Uterus (tissue), 4 donors: ENCODE measurements around the gene PNKD. TPM values are rescaled to one million over a fixed set of nuclear protein-coding genes. Genes with fewer than 3 reads are reported as not detected.
"Not testable (repeated sequence)": the region's sequence is repeated elsewhere in the genome, so short reads cannot be mapped to it uniquely, and the experiment has no call there.

ENCODE experiments used
- DNase-seq, 2 donors: peaks; one replicate each; pipeline ENCODE4 v3.0.0-alpha.2; 2019 to 2020
- H3K27ac ChIP-seq, 2 donors: fragments of 200-600 bp; sonication (generic); 1 replicate in 1 of 2; 2 replicates in 1 of 2; pipeline ENCODE4 v1.5.1; 2016 to 2018
- H3K27me3 ChIP-seq, 2 donors: fragments of 200-600 bp; sonication (generic); one replicate each; pipeline ENCODE4 v1.5.1; 2018 to 2019; ENCODE audit warnings: control low read depth in 1 of 2
- H3K36me3 ChIP-seq, 2 donors: fragments of 200-600 bp; sonication (generic); one replicate each; pipeline ENCODE4 v1.5.1; 2019; ENCODE audit warnings: control low read depth in 1 of 2
- H3K4me1 ChIP-seq, 2 donors: fragments of 200-600 bp; sonication (generic); one replicate each; pipeline ENCODE4 v1.5.1; 2018 to 2019; ENCODE audit warnings: control low read depth in 1 of 2
- H3K4me3 ChIP-seq, 2 donors: fragments of 200-600 bp; sonication (generic); 1 replicate in 1 of 2; 2 replicates in 1 of 2; pipeline ENCODE4 v1.5.1; 2018 to 2019; ENCODE audit warnings: mild to moderate bottlenecking in 1 of 2
- H3K9me3 ChIP-seq, 2 donors: fragments of 200-600 bp; sonication (generic); one replicate each; pipeline ENCODE4 v1.5.1; 2019; ENCODE audit warnings: control low read depth in 1 of 2
- POLR2A ChIP-seq, 2 donors: fragments of 450-650 bp; IDR thresholded peaks; one replicate each; pipeline ENCODE4 v1.6.1; 2016; ENCODE audit warnings: antibody characterized with exemption in 2 of 2, mild to moderate bottlenecking in 1 of 2, moderate library complexity in 1 of 2
- intact Hi-C: fragments of 100-400 bp; cut with DNase I; formaldehyde crosslinking; loops from one replicate; pipeline ENCODE4 v1.15.1; 2023; ENCODE audit warnings: low total_unique reads
- total RNA-seq, 4 donors: library from RNA; depleted of rRNA in 3 of 4; stranded (reverse); fragments of >200 nt in 3 of 4; gene quantifications; one replicate each; pipeline versions ENCODE4 v1.1.0 to v1.2.4, GENCODE V29; 2014 to 2023
- TF ChIP-seq, protein P1 (sequence below), 4 experiments: fragments of 200-600 bp in 2 of 4; fragments of 450-650 bp in 2 of 4; sonication (generic) in 2 of 4; IDR thresholded peaks; one replicate each; pipeline ENCODE4 v1.5.1; 2016 to 2019; ENCODE audit warnings: antibody characterized with exemption in 4 of 4, mild to moderate bottlenecking in 2 of 4, moderate library complexity in 1 of 4
- donor health status: DM: yes; HTN: yes; CAD: no.

The PNKD gene
- total RNA-seq, 4 donors from 2014 or later: 11.8 to 47.8 (median 31.7) TPM

DNA sequence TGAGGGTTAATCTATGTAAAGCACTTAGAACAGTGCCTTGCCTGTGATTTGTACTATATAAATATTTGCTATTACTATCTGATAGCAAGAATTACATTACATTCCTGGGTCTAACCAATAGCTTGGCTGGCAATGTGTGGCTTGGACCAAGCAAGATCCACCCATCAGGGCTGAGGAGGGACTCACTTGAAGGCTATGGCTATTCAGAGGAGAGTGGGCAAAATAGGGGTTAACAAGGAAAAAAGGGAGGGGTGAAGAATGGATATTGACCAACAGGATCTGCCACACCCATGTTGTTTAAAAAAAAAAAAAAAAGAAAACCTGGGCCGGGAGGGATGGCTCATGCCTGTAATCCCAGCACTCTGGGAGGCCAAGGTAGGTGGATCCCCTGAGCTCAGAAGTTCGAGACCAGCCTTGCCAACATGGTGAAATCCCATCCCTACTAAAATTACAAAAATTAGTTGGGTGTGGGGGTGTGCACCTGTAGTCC lies 42.0 kb downstream of the PNKD start:
- H3K9me3 ChIP-seq: no peaks in the 10 kb centered on the region
- H3K36me3 ChIP-seq: no peaks in the 10 kb centered on the region
- DNase-seq: no peak
- intact Hi-C loops: no loop called here
- H3K4me3 ChIP-seq: no peak overlapping the region
- no peaks in the 10 kb centered on the region for H3K27me3 ChIP-seq
- H3K4me1 ChIP-seq: no peaks in the 10 kb centered on the region
- H3K27ac ChIP-seq: no peak overlapping the region
- TF ChIP-seq, protein P1, sequence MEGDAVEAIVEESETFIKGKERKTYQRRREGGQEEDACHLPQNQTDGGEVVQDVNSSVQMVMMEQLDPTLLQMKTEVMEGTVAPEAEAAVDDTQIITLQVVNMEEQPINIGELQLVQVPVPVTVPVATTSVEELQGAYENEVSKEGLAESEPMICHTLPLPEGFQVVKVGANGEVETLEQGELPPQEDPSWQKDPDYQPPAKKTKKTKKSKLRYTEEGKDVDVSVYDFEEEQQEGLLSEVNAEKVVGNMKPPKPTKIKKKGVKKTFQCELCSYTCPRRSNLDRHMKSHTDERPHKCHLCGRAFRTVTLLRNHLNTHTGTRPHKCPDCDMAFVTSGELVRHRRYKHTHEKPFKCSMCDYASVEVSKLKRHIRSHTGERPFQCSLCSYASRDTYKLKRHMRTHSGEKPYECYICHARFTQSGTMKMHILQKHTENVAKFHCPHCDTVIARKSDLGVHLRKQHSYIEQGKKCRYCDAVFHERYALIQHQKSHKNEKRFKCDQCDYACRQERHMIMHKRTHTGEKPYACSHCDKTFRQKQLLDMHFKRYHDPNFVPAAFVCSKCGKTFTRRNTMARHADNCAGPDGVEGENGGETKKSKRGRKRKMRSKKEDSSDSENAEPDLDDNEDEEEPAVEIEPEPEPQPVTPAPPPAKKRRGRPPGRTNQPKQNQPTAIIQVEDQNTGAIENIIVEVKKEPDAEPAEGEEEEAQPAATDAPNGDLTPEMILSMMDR (IDR thresholded peaks at IDR 0.05): no peak
- no peak for TF ChIP-seq POLR2A (IDR thresholded peaks at IDR 0.05)

DNA sequence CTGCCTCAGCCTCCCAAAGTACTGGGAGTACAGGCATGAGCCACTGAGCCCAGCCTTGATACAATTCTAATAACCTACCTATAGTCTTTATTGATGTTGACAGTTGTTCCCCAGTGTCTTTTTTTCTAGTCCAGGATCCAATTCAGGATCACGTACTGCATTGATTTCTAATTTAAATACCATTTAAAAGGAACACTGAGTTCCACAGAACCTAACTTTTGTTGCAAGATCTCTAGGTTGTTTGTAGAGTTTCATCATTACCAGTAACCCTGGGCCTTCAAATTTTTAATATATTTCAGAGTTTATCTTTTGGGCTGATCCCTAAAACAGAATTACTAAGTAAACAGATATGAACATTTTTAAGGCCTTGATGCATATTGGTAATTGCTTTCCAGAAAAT lies 43.0 kb downstream of the PNKD start:
- H3K4me3 ChIP-seq: no peak overlapping the region
- intact Hi-C loops: no loop called here
- no peaks in the 10 kb centered on the region for H3K4me1 ChIP-seq
- DNase-seq: no peak
- no peak overlapping the region for H3K27ac ChIP-seq
- no peak for TF ChIP-seq POLR2A (IDR thresholded peaks at IDR 0.05)
- TF ChIP-seq, protein P1 (IDR thresholded peaks at IDR 0.05): no peak
- H3K36me3 ChIP-seq: no peaks in the 10 kb centered on the region
- H3K9me3 ChIP-seq: no peaks in the 10 kb centered on the region
- H3K27me3 ChIP-seq: no peaks in the 10 kb centered on the region

DNA sequence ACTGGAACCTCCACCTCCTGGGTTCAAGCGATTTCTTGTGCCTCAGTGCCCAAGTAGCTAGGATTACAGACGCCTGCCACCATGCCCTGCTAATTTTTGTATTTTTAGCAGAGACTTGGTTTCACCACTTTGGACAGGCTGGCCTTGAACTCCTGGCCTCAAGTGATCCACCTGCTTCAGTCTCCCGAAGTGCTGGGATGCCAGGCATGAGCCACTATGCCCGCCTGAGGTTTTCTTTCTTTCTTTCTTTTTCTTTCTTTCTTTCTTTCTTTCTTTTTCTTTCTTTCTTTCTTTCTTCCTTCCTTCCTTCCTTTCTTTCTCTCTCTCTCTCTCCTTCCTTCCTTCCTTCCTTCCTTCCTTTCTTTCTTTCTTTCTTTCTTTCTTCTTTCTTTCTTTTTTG lies 44.4 kb downstream of the PNKD start:
- H3K36me3 ChIP-seq, H3K4me3 ChIP-seq, H3K4me1 ChIP-seq, DNase-seq, intact Hi-C loops, H3K27me3 ChIP-seq, H3K9me3 ChIP-seq, H3K27ac ChIP-seq: not testable (repeated sequence)

DNA sequence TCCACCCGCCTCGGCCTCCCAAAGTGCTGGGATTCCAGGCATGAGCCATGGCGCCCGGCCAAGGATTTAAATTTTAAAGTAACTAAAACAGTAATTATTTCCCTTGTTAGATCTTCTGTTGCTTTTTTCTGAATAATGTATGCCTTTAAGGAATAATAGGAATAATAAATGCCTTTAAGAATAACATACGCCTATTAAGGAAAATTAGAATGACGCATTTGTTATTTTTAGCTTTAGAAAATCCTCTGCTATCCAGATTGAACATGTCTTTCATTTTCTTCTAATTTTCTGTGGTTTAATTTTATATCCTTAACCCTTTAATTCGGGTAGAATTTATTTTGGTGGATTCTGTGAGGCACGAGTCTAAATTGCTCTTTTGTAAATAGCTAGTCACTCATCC lies 45.1 kb downstream of the PNKD start:
- Histone ChIP-seq H3K9me3 (no peaks in the 10 kb centered on the region), H3K27me3 (no peaks in the 10 kb centered on the region), H3K4me3 (no peak overlapping the region), H3K27ac (no peak overlapping the region), H3K4me1 (no peaks in the 10 kb centered on the region), H3K36me3 (no peaks in the 10 kb centered on the region)
- no peak for TF ChIP-seq POLR2A (IDR thresholded peaks at IDR 0.05)
- TF ChIP-seq, protein P1 (IDR thresholded peaks at IDR 0.05): no peak
- intact Hi-C loops: no loop called here
- DNase-seq: no peak

DNA sequence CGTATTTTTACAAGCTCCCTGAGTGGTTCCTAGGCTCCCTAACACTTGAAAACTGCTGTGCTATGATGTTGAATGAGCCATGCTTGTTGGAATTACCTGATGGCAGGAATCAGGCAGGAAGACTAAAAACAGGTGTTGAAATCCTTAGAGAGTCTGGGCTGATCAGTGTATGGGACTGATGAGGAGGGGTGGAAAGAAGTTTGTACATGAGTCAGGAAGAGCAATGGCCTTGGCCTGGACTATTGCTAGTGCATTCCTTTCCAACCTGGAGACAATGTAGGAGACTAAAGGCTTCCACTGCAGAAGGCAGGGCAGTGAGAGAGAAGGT lies 46.9 kb downstream of the PNKD start:
- intact Hi-C loops: no loop called here
- no peaks in the 10 kb centered on the region for H3K36me3 ChIP-seq
- H3K27me3 ChIP-seq: no peaks in the 10 kb centered on the region
- no peak overlapping the region for H3K27ac ChIP-seq
- H3K9me3 ChIP-seq: no peaks in the 10 kb centered on the region
- TF ChIP-seq, protein P1 (IDR thresholded peaks at IDR 0.05): no peak
- no peak for TF ChIP-seq POLR2A (IDR thresholded peaks at IDR 0.05)
- DNase-seq: no peak
- no peak overlapping the region for H3K4me3 ChIP-seq
- no peaks in the 10 kb centered on the region for H3K4me1 ChIP-seq

DNA sequence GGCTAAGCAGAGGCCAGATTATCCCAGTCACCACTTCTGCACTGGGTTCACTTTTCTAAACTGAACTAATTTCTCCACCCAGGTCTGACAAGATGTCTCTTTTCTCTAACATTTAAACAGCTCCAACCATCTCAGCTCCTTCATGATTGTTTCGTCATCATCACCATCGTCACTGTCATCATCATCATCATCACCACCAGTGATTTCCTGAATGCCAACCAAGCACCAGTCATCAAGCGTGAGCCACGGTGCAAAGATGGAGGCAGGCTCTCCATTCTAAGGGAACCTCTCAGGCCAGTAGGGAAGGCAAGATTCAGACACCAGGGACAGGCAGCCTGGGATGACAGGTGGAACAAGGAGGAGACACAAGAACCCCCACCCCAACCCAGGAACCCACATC lies 47.5 kb downstream of the PNKD start:
- no peak overlapping the region for H3K27ac ChIP-seq
- H3K36me3 ChIP-seq: no peaks in the 10 kb centered on the region
- no peaks in the 10 kb centered on the region for H3K4me1 ChIP-seq
- no peaks in the 10 kb centered on the region for H3K9me3 ChIP-seq
- no peak for TF ChIP-seq POLR2A (IDR thresholded peaks at IDR 0.05)
- TF ChIP-seq, protein P1 (IDR thresholded peaks at IDR 0.05): no peak
- intact Hi-C loops: no loop called here
- DNase-seq: no peak
- H3K4me3 ChIP-seq: no peak overlapping the region
- H3K27me3 ChIP-seq: no peaks in the 10 kb centered on the region
